PFSK-1 (cell line): ENCODE data around the gene SMPDL3B.

Experiments used
- POLR2AphosphoS5 ChIP-seq: IDR thresholded peaks from 2 replicates; pipeline ENCODE4 v1.6.1; 2012; ENCODE audit warnings: low read depth, mild to moderate bottlenecking, control low read depth, low read length, moderate library complexity
- TF ChIP-seq, protein P1 (sequence below), 2 experiments: IDR thresholded peaks; 2 replicates each; pipeline versions ENCODE4 v1.6.1 to v1.8.0; 2011 to 2012; ENCODE audit warnings: low read depth in 2 of 2, low read length in 2 of 2, control low read depth in 1 of 2, inconsistent platforms in 1 of 2, mild to moderate bottlenecking in 1 of 2, moderate library complexity in 1 of 2; ENCODE audit not compliant: insufficient read depth in 1 of 2

DNA sequence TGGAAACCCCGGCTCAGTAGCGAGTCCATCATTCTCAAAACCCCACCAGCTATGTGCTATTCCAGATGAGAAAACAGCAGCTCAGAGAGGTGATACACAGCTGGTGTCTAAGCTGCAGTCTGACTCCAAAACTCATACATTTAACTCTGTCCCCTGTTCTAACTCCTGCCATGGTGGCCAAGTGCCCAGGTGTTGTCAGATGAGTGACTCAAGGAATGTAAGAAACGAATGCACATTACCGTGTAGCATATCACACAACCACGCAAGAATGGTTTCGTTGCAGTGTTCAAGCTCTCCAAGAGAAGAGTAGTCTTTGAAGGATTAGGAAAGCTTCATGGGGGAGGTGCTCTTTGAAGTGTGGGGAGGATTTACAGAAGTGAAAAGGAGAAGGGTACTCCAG, 20.3 kb downstream of the SMPDL3B start:
- TF ChIP-seq, protein P1, sequence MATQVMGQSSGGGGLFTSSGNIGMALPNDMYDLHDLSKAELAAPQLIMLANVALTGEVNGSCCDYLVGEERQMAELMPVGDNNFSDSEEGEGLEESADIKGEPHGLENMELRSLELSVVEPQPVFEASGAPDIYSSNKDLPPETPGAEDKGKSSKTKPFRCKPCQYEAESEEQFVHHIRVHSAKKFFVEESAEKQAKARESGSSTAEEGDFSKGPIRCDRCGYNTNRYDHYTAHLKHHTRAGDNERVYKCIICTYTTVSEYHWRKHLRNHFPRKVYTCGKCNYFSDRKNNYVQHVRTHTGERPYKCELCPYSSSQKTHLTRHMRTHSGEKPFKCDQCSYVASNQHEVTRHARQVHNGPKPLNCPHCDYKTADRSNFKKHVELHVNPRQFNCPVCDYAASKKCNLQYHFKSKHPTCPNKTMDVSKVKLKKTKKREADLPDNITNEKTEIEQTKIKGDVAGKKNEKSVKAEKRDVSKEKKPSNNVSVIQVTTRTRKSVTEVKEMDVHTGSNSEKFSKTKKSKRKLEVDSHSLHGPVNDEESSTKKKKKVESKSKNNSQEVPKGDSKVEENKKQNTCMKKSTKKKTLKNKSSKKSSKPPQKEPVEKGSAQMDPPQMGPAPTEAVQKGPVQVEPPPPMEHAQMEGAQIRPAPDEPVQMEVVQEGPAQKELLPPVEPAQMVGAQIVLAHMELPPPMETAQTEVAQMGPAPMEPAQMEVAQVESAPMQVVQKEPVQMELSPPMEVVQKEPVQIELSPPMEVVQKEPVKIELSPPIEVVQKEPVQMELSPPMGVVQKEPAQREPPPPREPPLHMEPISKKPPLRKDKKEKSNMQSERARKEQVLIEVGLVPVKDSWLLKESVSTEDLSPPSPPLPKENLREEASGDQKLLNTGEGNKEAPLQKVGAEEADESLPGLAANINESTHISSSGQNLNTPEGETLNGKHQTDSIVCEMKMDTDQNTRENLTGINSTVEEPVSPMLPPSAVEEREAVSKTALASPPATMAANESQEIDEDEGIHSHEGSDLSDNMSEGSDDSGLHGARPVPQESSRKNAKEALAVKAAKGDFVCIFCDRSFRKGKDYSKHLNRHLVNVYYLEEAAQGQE (IDR thresholded peaks at IDR 0.05; ENCODE audit: insufficient read depth in 1 of 2, low read depth in 2 of 2, low read length in 2 of 2), result no peak
- TF ChIP-seq POLR2AphosphoS5, result no peak
